HCT116 (cell line): ENCODE measurements around the gene HPCAL4. TPM values are rescaled to one million over a fixed set of nuclear protein-coding genes. Genes with fewer than 3 reads are reported as not detected.

Source experiments
- ATAC-seq: fragments of 200-7000 bp; cut with Tn5 transposase; 2 replicates; pipeline ENCODE4 v1.9.1; 2020; ENCODE audit warnings: mild to moderate bottlenecking, moderate library complexity
- BruUV-seq: library from RNA; stranded (reverse); fragments of 400-500 nt; replicated peaks from 2 replicates; lab custom pipeline; 2021; lab: Mats Ljungman, UMichigan
- CTCF ChIA-PET: fragments of 300-600 bp; sonication (Branson Sonifier 250); formaldehyde crosslinking; loops from one replicate; lab custom pipeline; 2021; ENCODE audit warnings: antibody characterized with exemption; lab: Charles Lee
- POLR2A ChIA-PET: fragments of 300-600, 350-600 bp; sonication (Branson Sonifier 250); formaldehyde crosslinking; loops from one replicate; lab custom pipeline; 2021; ENCODE audit warnings: antibody characterized with exemption; lab: Charles Lee
- RAD21 ChIA-PET, 2 experiments: fragments of 300-600 bp; sonication (Branson Sonifier 250); formaldehyde crosslinking; loops; one replicate each; lab custom pipeline; 2023; ENCODE audit warnings: low total read pairs in 2 of 2; ENCODE audit not compliant: uncharacterized antibody in 2 of 2, unreplicated experiment in 2 of 2, low non-redundant PET in 1 of 2; lab: Charles Lee
- DNase-seq: peaks from one replicate; pipeline ENCODE4 v3.0.0-alpha.2; 2010; ENCODE audit warnings: low read depth, low spot score
- H2AFZ ChIP-seq: fragments of 200-600 bp; shearing (Covaris generic), sonication (generic); 2 replicates; pipeline ENCODE4 v1.6.1; 2017; ENCODE audit warnings: low read depth, mixed run types, mixed read lengths, antibody characterized with exemption, low read length; ENCODE audit not compliant: poor library complexity, severe bottlenecking
- H3K27ac ChIP-seq: 2 replicates; pipeline ENCODE4 v1.5.1; 2012; ENCODE audit warnings: low read depth, low read length
- H3K27me3 ChIP-seq: fragments of 200-600 bp; sonication (generic); 2 replicates; pipeline ENCODE4 v1.6.1; 2016; ENCODE audit warnings: mixed run types, low read length, mixed read lengths; ENCODE audit not compliant: insufficient read depth
- H3K36me3 ChIP-seq, 2 experiments: fragments of 200-500 bp in 1 of 2; fragments of 200-600 bp in 1 of 2; sonication (Bioruptor generic) in 1 of 2; sonication (generic) in 1 of 2; 2 replicates each; pipeline versions ENCODE4 v1.5.1 to v1.6.1; 2014 to 2016; ENCODE audit warnings: low read length in 2 of 2, inconsistent platforms in 1 of 2, mixed read lengths in 1 of 2, mixed run types in 1 of 2; ENCODE audit not compliant: insufficient read depth in 2 of 2, control insufficient read depth in 1 of 2
- H3K4me1 ChIP-seq, 2 experiments: fragments of 200-600 bp in 1 of 2; sonication (generic) in 1 of 2; 2 replicates each; pipeline versions ENCODE4 v1.5.1 to v1.6.1; 2012 to 2017; ENCODE audit warnings: low read length in 2 of 2, inconsistent platforms in 1 of 2, mild to moderate bottlenecking in 1 of 2, mixed read lengths in 1 of 2, mixed run types in 1 of 2, moderate library complexity in 1 of 2; ENCODE audit not compliant: insufficient read depth in 2 of 2, control insufficient read depth in 1 of 2
- H3K4me2 ChIP-seq: fragments of 200-600 bp; sonication (generic); 2 replicates; pipeline ENCODE4 v1.6.1; 2017; ENCODE audit warnings: mixed run types, low read length, mixed read lengths
- H3K4me3 ChIP-seq, 2 experiments: fragments of 200-600 bp in 1 of 2; sonication (generic) in 1 of 2; replicated peaks in 1 of 2; 2 replicates each; pipeline ENCODE4 v1.5.1; 2011 to 2016; ENCODE audit warnings: low read length in 2 of 2, control low read depth in 1 of 2, low read depth in 1 of 2, mild to moderate bottlenecking in 1 of 2, mixed read lengths in 1 of 2, mixed run types in 1 of 2
- H3K79me2 ChIP-seq: fragments of 200-600 bp; sonication (generic); 2 replicates; pipeline ENCODE4 v1.6.1; 2017; ENCODE audit warnings: mild to moderate bottlenecking, mixed run types, low read length, moderate library complexity, mixed read lengths; ENCODE audit not compliant: insufficient read depth
- H3K9ac ChIP-seq: fragments of 200-600 bp; sonication (generic); 2 replicates; pipeline ENCODE4 v1.6.1; 2016; ENCODE audit warnings: low read length, mixed read lengths
- H3K9me2 ChIP-seq: fragments of 200-600 bp; sonication (generic), shearing (Covaris generic); 2 replicates; pipeline ENCODE4 v1.6.1; 2017; ENCODE audit warnings: mixed run types, mild to moderate bottlenecking, moderate library complexity; ENCODE audit not compliant: insufficient read depth
- H3K9me3 ChIP-seq, 2 experiments: fragments of 200-500 bp in 1 of 2; fragments of 200-600 bp in 1 of 2; sonication (Bioruptor generic) in 1 of 2; sonication (generic) in 1 of 2; 2 replicates each; pipeline ENCODE4 v1.6.1; 2014 to 2017; ENCODE audit warnings: low read length in 2 of 2, mixed read lengths in 2 of 2, inconsistent platforms in 1 of 2, low read depth in 1 of 2, mild to moderate bottlenecking in 1 of 2, mixed run types in 1 of 2, moderate library complexity in 1 of 2; ENCODE audit not compliant: control insufficient read depth in 1 of 2, insufficient read depth in 1 of 2
- H4K20me1 ChIP-seq: fragments of 200-600 bp; sonication (generic), shearing (Covaris generic); 2 replicates; pipeline ENCODE4 v1.6.1; 2017; ENCODE audit warnings: mixed run types, mild to moderate bottlenecking, moderate library complexity; ENCODE audit not compliant: insufficient read depth
- CBX3 ChIP-seq: IDR thresholded peaks from 2 replicates; pipeline ENCODE4 v1.6.1; 2012; ENCODE audit warnings: low read depth
- CEBPB ChIP-seq: IDR thresholded peaks from 2 replicates; pipeline ENCODE4 v1.6.1; 2012; ENCODE audit warnings: low read depth
- ELF1 ChIP-seq: IDR thresholded peaks from 2 replicates; pipeline ENCODE4 v1.6.1; 2012; ENCODE audit warnings: low read depth, borderline replicate concordance
- EZH2 ChIP-seq: fragments of 200-600 bp; sonication (generic); IDR thresholded peaks from 2 replicates; pipeline ENCODE4 v1.6.1; 2017; ENCODE audit warnings: antibody characterized with exemption, mixed run types
- FOSL1 ChIP-seq: IDR thresholded peaks from 2 replicates; pipeline ENCODE4 v1.6.1; 2012; ENCODE audit warnings: low read depth
- JUND ChIP-seq: IDR thresholded peaks from 2 replicates; pipeline ENCODE4 v1.6.1; 2012
- MAX ChIP-seq: IDR thresholded peaks from 2 replicates; pipeline ENCODE4 v1.6.1; 2012
- POLR2A ChIP-seq: IDR thresholded peaks from 2 replicates; pipeline ENCODE4 v1.7.0; 2011; ENCODE audit warnings: borderline replicate concordance; ENCODE audit not compliant: insufficient read depth, insufficient read length; ENCODE audit errors: extremely low read depth
- POLR2AphosphoS5 ChIP-seq: IDR thresholded peaks from 2 replicates; pipeline ENCODE4 v1.6.1; 2011; ENCODE audit warnings: mild to moderate bottlenecking, low read depth, low read length, moderate library complexity
- RAD21 ChIP-seq: IDR thresholded peaks from 2 replicates; pipeline ENCODE4 v1.6.1; 2012; ENCODE audit warnings: low read depth, mild to moderate bottlenecking
- SIN3A ChIP-seq: IDR thresholded peaks from 2 replicates; pipeline ENCODE4 v1.6.1; 2012; ENCODE audit warnings: low read depth
- SP1 ChIP-seq: IDR thresholded peaks from 2 replicates; pipeline ENCODE4 v1.6.1; 2012; ENCODE audit warnings: low read depth
- SRF ChIP-seq: IDR thresholded peaks from 2 replicates; pipeline ENCODE4 v1.6.1; 2012; ENCODE audit warnings: low read depth
- TCF7L2 ChIP-seq: IDR thresholded peaks from 2 replicates; pipeline ENCODE4 v1.7.0; 2011; ENCODE audit warnings: borderline replicate concordance, inconsistent platforms; ENCODE audit not compliant: insufficient read depth, insufficient read length; ENCODE audit errors: extremely low read depth
- YY1 ChIP-seq: IDR thresholded peaks from 2 replicates; pipeline ENCODE4 v1.6.1; 2011; ENCODE audit warnings: low read length, low read depth, moderate library complexity, mild to moderate bottlenecking; ENCODE audit not compliant: insufficient replicate concordance; ENCODE audit errors: extremely low read depth
- ZBTB33 ChIP-seq: IDR thresholded peaks from 2 replicates; pipeline ENCODE4 v1.6.1; 2011; ENCODE audit warnings: mild to moderate bottlenecking, low read length, moderate library complexity; ENCODE audit not compliant: insufficient replicate concordance; ENCODE audit errors: extremely low read depth
- ZFX ChIP-seq: fragments of 450-650 bp; IDR thresholded peaks from 2 replicates; pipeline ENCODE4 v1.6.1; 2017
- intact Hi-C: fragments of 100-400 bp; cut with micrococcal nuclease; formaldehyde crosslinking; loops from 2 replicates; pipeline ENCODE4 v1.10.0; 2022
- total RNA-seq: library from RNA; stranded (reverse); gene quantifications from one replicate; pipeline ENCODE4 v1.2.1, GENCODE V29; 2021; ENCODE audit not compliant: unreplicated experiment

Gene HPCAL4
- total RNA-seq, 1 experiment from 2014 or later = 5.2 TPM

- Histone ChIP-seq H3K4me1 (peaks cover 7 to 18% of the 10 kb centered on the region in 2 experiments; a peak in 3 of 4 replicates), H3K9ac (no peak overlapping the region), H3K9me2 (no peaks in the 10 kb centered on the region), H3K36me3 (peaks cover 0 to under 1% of the 10 kb centered on the region in 2 experiments; a peak in 2 of 4 replicates), H3K9me3 (no peaks in the 10 kb centered on the region), H3K4me2 (no peak overlapping the region), H3K79me2 (peaks cover 19% of the 10 kb centered on the region), H3K4me3 (no peak overlapping the region), H4K20me1 (no peaks in the 10 kb centered on the region), H3K27ac (no peak overlapping the region), H2AFZ (no peak overlapping the region), H3K27me3 (peaks cover 15% of the 10 kb centered on the region)
- ChIA-PET CTCF (no interaction called here), POLR2A (no interaction called here), RAD21 (no interaction called here)
- TF ChIP-seq CEBPB (no peak), SP1 (no peak), POLR2AphosphoS5 (no peak), JUND (no peak), YY1 (no peak), TCF7L2 (no peak)
- DNase-seq (no peak), ATAC-seq (no peak)
- intact Hi-C loops = no loop called here
- no TSS peak for BruUV-seq
Observed at GRCh38 chr1:39735731-39736130, 44.5 kb upstream of the HPCAL4 start.

- DNase-seq (no peak), ATAC-seq (no peak)
- Histone ChIP-seq H4K20me1 (no peaks in the 10 kb centered on the region), H3K27ac (no peak overlapping the region), H3K9me3 (no peaks in the 10 kb centered on the region), H3K79me2 (no peaks in the 10 kb centered on the region), H3K27me3 (peaks cover 15% of the 10 kb centered on the region), H3K4me1 (peaks cover under 1 to 3% of the 10 kb centered on the region in 2 experiments; a peak in 2 of 4 replicates), H3K36me3 (no peaks in the 10 kb centered on the region), H3K9ac (no peak overlapping the region), H3K9me2 (no peaks in the 10 kb centered on the region), H2AFZ (no peak overlapping the region), H3K4me3 (no peak overlapping the region), H3K4me2 (no peak overlapping the region)
- ChIA-PET CTCF (no interaction called here), POLR2A (no interaction called here), RAD21 (no interaction called here)
- BruUV-seq = no TSS peak
- intact Hi-C loops = no loop called here
- TF ChIP-seq ZBTB33 (no peak), POLR2A (no peak), SRF (no peak), POLR2AphosphoS5 (no peak), MAX (no peak), CEBPB (no peak), EZH2 (no peak), TCF7L2 (no peak), CBX3 (no peak), JUND (no peak), ELF1 (no peak), SP1 (no peak), SIN3A (no peak), RAD21 (no peak), YY1 (no peak), FOSL1 (no peak), ZFX (no peak)
Observed at GRCh38 chr1:39733161-39733560, 41.9 kb upstream of the HPCAL4 start.
